HG03135 (cell line): Measurements from ENCODE around the gene NUP188.

Experiments used
- ATAC-seq: cut with Tn5 transposase; IDR thresholded peaks from one replicate; pipeline ENCODE4 v1.9.1; 2021; ENCODE audit warnings: mild to moderate bottlenecking, moderate library complexity; ENCODE audit not compliant: unreplicated experiment

NUP188 gene

GRCh38 chr9:128947527-128948301 is at the start of gene NUP188, which contains the start of gene DOLK:
Gene NUP188 (plus strand): TSS chr9:128947699. CDS start chr9:128947720, 21 bp downstream.
Gene DOLK (minus strand): TSS chr9:128947603. CDS start chr9:128947303, 300 bp downstream.
- ATAC-seq: peak; percentile 76

GRCh38 chr9:128898382-128898781 is 49.1 kb upstream of the NUP188 start:
- ATAC-seq: no peak

GRCh38 chr9:128898845-128899565 is 48.5 kb upstream of the NUP188 start:
- ATAC-seq: no peak

- ATAC-seq: no peak
These were observed 47.8 kb upstream of the NUP188 start for GRCh38 chr9:128899566-128900322.

GRCh38 chr9:128901379-128901778 is 46.1 kb upstream of the NUP188 start:
- ATAC-seq: no peak

GRCh38 chr9:128901822-128902221 is 45.7 kb upstream of the NUP188 start:
- ATAC-seq: peak; percentile 11

GRCh38 chr9:128902351-128903078 is 45.0 kb upstream of the NUP188 start:
- peak; percentile 82 for ATAC-seq

GRCh38 chr9:128903079-128903461 is 44.4 kb upstream of the NUP188 start:
- ATAC-seq: no peak

- ATAC-seq: no peak
These were observed 43.5 kb upstream of the NUP188 start for GRCh38 chr9:128903871-128904620.

GRCh38 chr9:128905964-128906363 is 41.5 kb upstream of the NUP188 start:
- no peak for ATAC-seq

- no peak for ATAC-seq
These were observed 40.8 kb upstream of the NUP188 start for GRCh38 chr9:128906741-128907140.

GRCh38 chr9:128908372-128908771 is 39.1 kb upstream of the NUP188 start:
- no peak for ATAC-seq

GRCh38 chr9:128909859-128910258 is 37.6 kb upstream of the NUP188 start:
- ATAC-seq: no peak

- no peak for ATAC-seq
These were observed 36.6 kb upstream of the NUP188 start for GRCh38 chr9:128910906-128911305.

- ATAC-seq: no peak
These were observed 35.9 kb upstream of the NUP188 start for GRCh38 chr9:128911529-128912035.

- ATAC-seq: no peak
These were observed 35.1 kb upstream of the NUP188 start for GRCh38 chr9:128912270-128912853.

- no peak for ATAC-seq
These were observed 34.2 kb upstream of the NUP188 start for GRCh38 chr9:128913048-128913900.

GRCh38 chr9:128913995-128914772 is 33.3 kb upstream of the NUP188 start:
- no peak for ATAC-seq
